ENCODE results near the gene POU6F2.
"Not testable (repeated sequence)": the region's sequence is repeated elsewhere in the genome, so short reads cannot be mapped to it uniquely, and the experiment has no call there.

The POU6F2 gene

DNA sequence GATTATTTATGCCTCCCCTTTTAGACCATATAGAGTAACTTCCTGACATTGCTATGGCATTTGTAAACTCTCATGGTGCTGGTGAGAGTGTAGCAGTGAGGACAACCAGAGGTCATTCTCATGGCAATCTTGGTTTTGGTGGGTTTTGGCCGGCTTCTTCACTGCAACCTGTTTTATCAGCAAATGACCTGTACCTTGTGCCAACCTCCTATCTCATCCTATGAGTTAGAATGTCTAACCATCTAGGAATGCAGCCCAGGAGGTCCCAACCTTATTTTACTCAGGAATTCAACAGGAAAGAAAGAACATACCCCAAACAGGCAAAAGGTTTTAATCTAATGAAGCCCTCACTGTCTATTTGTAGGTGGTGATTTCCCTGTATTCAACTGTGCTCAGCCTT lies 383.1 kb downstream of the POU6F2 start:
- no peak for DNase-seq

GRCh38 chr7:39365751-39366295 lies 388.1 kb downstream of the POU6F2 start:
- no peak for DNase-seq

DNA sequence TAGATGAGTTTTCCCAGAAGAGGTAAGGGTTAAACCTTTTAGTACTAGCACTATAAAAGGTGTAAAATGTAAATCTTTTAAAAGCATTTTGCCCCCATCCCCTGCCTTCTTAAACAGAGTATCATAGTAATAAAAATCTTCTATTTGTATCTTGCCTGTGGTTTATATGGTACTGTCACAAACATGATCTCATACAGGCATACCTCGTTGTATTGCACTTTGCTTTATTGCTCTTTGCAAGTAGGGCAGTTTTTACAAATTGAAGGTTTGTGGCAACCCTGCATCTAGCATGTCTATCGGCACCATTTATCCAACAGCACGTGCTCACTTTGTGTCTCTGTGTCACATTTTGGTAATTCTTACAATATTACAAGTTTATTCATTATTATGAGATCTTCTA lies 389.7 kb downstream of the POU6F2 start:
- no peak for DNase-seq

DNA sequence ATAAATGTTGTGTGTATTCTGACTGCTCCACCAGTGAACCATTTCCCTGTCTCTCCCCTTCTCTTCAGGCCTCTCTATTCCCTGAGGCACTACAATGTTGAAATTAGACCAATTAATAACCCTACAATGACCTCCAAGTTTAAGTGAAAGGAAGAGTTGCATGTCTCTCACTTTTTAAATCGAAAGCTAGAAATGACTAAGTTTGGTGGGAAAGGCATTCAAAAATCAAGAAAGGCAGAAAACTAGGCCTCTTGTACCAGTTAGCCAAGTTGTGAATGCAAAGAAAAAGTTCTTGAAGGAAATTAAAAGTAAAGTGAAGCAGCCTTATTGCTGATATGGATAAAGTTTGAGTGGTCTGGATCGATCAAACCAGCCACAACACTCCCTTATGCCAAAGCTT lies 390.2 kb downstream of the POU6F2 start:
- DNase-seq, result no peak

DNA sequence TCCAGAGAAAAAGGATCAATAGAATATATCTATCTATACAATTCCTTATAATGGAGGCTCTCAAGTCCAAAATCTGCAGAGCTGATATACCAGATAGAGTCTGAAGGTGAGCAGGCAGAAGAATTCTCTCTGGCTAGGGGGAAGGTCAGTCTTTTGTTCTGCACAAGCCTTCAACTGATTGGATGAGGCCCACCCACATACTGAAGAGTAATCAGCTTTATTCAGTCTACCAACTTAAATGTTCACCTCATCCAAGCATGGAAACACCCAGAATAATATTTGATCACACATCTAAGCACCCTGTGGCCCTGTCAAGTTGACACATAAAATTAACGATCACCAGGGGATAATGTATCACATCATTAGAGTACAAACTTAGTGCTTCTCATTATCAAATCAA lies 394.7 kb downstream of the POU6F2 start:
- DNase-seq, result no peak

DNA sequence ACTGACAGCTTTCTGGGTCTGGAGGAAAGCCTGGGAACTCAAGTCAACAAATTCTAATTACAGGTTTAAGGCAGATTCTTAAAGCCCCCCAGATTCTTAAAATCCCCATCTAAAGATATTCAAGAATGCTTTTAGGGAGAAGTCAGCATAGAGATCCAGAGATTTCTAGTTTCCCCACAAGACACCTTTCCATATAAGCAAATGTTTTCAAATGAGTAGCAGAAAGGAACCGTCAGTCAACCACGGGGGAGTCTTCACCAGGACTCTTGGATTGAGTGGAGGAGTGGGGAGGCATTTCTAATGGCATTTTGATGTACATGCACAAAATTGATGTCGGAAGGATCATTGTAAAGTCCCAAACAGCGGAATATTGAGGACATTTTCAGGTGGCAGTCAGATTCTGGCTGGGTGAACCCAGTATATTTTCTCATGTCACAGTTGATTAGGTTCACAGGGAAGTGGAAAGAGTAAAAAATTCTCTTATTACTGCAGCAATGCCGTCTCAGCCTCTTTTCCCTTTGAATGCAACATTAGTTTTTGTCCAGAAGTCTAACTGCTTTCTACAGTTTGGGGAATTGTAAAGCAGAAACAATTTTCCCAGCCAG lies 396.8 kb downstream of the POU6F2 start:
- DNase-seq, result no peak

DNA sequence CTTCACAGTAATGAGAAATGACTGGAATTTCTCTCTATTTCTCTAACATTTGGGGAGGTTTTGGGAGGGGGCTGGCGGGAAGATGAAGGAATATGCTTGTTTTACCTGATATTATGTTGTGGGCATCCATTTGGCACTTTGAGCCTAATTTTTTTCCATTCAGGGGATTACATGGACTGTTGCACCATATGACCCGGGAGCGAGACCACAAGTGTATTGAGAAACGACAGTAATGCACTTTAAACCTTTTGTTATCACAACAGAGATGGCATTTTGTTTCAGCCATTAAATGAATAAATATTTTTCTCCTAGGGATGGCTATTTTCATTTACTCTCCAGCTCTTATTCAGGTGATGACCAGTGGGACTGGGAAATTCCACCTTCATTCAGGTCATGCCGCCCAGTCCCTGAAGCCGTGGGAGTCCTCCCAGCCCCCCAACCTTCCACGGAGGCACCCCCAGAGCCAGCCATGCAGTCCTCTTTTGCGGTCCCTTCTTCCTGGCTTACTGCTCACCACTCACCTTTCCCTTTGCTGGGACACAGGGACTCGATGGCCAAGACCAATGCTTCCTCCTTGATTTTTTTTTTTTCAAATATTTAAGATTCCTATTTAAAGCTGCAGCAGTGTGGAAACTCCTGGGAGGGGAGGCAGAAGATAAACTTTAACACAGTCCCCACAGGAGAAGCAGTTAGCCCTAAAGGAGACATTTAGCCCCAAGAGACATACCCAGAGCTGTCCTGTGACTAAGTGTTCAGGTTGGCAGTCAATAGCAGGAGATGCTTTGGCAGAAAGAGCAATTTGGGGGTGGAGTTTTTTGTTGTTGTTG lies 397.6 kb downstream of the POU6F2 start:
- no peak for DNase-seq

DNA sequence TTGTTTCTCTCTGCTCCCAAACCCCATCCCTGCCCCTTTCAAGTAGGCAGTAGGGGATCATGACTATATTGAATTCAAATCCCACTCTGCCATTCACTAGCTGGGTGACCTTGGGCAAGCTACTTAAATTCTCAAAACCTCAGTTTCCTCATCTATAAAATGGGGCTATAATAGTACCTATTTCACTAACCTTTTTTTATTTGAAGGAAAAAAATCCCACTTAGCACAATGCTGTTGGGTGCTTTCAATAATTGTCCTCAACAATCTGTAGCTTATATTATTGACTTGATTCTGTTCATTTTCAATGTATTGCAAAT lies 398.1 kb downstream of the POU6F2 start:
- no peak for DNase-seq

- not testable (repeated sequence) for DNase-seq
Observed at GRCh38 chr7:39376881-39377280, 399.2 kb downstream of the POU6F2 start.

DNA sequence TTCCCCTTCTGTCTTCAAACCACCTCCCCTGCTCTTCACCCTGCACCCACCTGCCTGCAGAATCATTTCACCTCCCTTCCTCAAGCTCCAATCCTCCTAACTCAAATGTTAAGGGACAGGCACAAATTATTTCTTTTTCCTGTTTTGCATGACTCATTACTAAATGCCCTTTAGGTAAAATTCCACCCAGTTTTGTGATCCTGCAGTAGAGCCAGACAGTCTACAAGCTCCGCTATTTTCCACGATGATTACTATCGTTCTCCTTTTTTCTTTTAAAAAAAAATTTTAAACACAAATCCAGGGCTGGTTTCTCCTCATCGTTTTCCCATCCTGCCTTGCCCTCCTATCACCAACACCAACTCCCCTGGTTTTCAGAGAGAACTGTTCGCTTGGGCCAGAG lies 401.7 kb downstream of the POU6F2 start:
- DNase-seq, result no peak

DNA sequence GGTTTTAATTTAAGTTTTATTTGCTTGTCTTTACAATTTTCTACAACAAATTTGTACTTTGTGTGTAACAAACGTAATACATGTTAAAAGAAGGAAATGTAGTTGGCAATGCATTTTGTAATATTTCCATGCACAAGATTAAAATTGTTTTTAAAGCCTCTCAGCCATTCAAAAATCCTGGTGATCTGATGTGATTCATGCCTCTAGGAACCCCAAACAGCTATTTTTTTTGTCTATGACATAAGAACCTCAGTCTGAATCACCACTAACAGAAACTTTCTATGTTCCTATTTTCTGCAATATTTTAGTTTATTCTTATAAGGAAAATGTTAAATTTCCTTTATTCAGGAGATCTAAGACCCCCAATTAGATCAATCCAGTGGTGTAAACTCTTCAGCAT lies 405.4 kb downstream of the POU6F2 start:
- no peak for DNase-seq

DNA sequence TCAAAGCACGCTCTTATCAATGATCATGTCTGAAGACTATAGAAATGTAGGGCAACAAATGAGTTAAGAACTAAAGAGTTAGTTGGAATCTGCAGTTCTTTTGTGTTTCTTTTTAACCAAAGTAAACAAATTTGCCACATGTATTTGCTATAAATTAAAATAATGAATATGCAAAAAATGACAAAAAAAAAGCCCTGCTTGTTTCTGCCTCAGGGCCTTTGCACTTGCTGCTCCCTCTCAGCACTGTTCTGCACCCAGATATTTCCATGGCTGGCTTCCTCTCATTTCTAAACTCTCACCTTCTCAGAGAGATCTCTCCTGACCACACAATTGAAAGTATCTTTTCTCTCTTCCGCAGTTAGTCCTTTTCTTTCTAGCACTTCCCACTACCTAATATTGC lies 406.7 kb downstream of the POU6F2 start:
- DNase-seq, result no peak

GRCh38 chr7:39386718-39387117 lies 409.0 kb downstream of the POU6F2 start:
- DNase-seq, result no peak

- DNase-seq, result no peak
Observed at GRCh38 chr7:39392151-39392550, 414.4 kb downstream of the POU6F2 start.

DNA sequence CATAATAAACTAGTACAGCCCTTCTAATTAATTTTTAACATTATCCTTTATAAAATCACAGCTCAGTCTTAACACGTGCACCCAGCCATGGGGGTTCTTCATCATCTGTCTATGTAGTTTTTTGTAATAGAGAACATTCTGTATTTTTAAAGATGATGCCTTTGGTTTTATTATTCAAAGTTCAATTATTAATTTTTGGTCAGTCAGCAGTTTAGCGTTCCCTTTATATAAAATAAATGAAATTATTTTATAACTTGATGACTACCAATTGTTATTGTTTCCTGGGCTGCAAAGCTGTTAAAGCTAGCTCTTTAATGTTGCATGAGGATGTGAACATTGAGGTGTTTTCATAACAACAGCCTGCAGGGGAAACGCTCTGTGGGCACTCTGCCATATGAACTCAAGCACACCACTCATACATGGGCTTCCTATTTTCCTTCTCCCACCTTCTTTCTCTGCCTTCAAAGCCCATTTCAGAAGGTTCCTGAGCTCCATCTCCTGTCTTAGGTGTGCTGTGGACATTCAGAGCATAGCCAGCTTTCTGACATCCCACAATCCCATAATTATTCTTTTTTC lies 416.5 kb downstream of the POU6F2 start:
- no peak for DNase-seq

DNA sequence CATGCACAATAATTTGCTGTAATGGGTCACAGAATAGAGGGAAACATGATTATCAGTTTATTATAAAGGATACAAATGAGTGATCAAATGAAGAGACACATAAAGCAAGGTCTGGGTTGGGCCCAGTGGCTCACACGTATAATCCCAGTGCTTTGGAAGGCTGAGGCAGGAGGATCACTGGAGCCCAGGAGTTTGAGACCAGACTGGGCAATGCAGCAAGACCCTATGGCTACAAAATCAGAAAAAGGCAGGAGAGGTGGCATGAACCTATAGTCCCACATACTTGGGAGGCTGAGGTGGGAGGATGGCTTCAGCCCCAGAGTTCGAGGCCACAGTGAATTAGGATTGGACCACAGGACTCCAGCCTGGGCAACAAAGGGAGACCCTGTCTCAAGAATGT lies 421.7 kb downstream of the POU6F2 start:
- DNase-seq, result no peak

DNA sequence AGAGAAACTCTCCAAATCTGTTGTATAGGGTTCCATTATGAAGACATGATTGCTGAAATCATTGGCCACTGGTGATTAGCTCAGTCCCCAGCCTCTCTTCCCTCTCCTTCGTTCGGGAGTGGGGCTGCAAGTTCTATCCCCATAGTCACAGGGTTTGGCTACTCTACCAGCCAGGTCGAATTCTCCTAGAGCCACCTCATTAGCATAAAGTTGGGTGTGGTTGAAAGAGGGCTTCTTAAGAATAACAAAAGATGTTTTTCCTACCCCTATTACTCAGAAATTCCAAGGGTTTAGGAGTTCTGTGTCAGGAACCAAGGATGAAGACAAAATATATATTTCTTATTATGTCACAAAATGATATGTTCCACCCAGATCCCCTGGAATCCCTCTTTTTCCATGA lies 422.3 kb downstream of the POU6F2 start:
- no peak for DNase-seq

GRCh38 chr7:39400836-39401235 lies 423.1 kb downstream of the POU6F2 start:
- DNase-seq, result no peak

- DNase-seq, result no peak
Observed at GRCh38 chr7:39402034-39402433, 424.3 kb downstream of the POU6F2 start.

DNA sequence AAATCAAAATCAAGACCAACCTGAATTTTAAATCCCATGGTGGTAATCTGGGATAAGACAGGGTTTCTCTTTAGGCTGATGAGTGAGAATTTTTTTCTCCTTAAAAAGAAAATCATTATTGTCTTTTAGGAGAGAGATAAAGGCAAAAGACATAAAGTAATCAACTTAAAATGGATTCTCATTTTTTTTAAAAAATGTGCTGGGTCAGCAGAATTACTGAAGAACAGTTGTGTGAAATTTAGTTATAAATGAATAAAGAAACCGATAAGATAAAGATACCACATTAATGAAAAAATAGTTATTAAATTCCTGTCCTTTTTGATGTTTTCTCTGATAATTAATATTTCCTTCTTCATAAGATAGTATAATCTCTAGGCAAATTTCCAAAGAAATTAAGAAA lies 427.2 kb downstream of the POU6F2 start:
- DNase-seq, result no peak

DNA sequence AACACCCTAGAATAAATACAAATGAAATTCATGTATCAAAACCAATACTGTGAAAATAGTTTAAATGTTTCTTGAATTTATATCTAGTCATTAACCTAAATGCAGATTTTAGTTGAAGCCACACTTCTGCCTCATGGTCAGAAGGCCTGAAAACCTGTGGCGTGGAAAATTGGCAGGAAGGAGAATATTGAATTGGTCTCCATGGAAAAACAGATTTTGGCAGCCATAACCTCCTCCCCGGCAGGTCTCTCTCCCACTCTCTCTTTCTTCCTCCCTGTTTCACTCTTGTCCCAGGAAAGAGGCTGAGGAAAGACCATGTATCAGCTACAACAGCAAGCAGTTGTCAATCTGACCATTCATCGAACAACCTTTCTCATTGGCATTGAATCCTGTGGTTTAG lies 427.9 kb downstream of the POU6F2 start:
- no peak for DNase-seq

DNA sequence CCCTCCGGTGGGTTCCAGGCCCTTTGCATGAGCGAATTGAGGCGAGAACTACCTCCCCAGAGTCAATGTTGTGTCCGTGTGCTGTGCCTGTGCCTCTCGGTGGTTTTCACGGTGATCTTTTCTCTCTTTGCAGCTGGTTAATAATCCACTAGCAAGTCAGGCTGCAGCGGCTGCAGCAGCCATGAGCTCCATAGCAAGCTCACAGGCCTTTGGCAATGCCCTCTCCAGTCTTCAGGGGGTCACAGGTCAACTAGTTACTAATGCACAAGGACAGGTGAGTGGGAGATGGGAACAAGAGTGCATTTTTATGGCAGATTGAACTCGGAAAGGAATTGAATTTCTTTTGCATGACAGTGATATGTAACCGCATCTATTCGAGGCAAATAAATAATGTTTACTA lies 428.8 kb downstream of the POU6F2 start:
- DNase-seq, result no peak

- DNase-seq, result no peak
Observed at GRCh38 chr7:39407137-39407536, 429.4 kb downstream of the POU6F2 start.

DNA sequence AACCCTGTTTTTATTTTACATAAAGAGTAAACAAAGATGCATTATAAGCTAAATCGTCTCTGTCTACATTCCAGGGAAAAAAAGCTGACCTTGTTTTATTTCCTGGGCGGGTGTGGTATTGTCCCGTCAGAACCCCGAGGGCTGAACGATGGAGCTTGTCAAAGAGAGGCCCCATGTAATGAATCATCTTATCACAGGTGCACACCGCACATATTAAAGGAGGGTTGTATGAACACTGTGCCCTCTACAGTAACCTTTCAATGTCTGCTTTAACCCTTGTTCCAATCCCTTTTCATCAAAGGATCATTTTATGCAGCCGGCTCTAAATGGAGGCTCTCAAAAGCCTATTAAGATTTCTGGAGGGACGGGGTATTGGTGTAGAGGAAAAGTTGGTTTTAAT lies 430.0 kb downstream of the POU6F2 start:
- no peak for DNase-seq

Data from GOT3 (cell line).